GM19193 (cell line): ENCODE results near the gene BPIFB2.
A peak's percentile ranks its signal among the peaks of the same experiment; 100 is the strongest.

Experiments used
- POLR2A ChIP-seq: IDR thresholded peaks from 4 replicates; pipeline ENCODE4 v1.6.1; 2011; ENCODE audit not compliant: insufficient read depth, insufficient read length; ENCODE audit errors: extremely low read depth

BPIFB2 gene

DNA sequence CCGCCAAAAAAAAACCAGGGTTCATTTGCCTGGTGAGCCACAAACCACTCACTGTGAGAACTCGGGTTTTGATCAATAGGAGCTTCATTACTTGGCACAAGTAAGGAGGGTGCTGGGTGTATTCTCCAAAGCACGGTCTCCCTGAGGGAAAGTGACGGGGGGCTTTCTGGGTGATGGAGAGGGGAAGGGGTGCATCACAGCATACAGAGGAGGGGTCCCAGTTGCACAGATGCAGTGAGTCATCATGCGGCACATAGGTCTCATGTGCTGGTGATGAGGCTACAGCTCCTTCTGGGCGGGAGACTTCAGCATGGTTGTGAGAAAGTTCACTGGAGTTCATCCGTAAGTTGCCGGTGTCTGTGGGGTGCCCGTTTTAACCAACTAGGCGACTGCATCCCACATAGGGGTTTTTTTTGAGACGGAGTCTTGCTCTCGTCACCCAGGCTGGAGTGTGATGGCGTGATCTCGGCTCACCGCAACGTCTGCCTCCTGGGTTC is 39.5 kb upstream of the BPIFB2 start:
- TF ChIP-seq POLR2A, result no peak

- TF ChIP-seq POLR2A, result no peak
Measured at GRCh38 chr20:32968478-32969241, 38.8 kb upstream of the BPIFB2 start.

- TF ChIP-seq POLR2A, result no peak
Measured at GRCh38 chr20:32969356-32970114, 38.0 kb upstream of the BPIFB2 start.

- TF ChIP-seq POLR2A, result no peak
Measured at GRCh38 chr20:32970115-32970972, 37.2 kb upstream of the BPIFB2 start.

DNA sequence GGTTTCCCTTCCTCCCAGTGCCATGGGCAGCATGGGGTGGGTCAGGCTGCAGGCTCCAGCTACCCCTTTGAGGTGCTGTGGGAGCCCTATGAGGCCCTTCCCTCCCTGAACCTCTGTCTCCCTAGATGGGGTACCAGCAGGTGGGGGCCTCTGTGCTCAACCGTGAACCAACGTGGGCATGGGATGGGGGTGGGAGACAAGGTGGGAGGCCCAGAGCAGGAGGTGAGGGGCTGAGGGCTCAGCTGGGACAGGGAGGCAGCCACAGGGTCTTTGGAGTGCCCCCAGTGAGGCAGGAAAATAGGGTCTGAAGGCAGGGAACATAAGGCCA is 36.6 kb upstream of the BPIFB2 start:
- TF ChIP-seq POLR2A, result no peak

DNA sequence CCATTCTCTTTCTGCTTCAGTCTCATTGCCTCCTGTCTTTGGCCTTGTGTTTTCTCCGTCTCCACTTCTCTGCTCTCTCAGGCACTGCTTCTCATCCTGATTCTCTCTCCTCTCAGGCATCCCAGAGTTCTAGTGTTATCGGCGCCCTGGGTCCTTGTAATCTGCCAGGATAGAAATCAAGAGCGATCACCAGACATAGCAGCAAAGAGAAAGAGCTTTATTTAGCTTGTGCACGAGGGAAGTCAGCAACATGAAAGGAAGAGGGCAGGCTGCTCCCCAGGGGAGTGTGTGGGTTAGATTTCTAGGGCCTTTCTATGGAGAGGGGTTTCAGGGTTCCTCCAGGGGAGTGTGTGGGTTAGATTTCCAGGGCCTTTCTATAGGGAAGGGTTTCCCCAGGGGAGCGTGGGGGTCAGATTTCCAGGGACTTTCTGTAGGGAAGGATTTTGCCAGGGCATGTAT is 35.8 kb upstream of the BPIFB2 start:
- no peak for TF ChIP-seq POLR2A

DNA sequence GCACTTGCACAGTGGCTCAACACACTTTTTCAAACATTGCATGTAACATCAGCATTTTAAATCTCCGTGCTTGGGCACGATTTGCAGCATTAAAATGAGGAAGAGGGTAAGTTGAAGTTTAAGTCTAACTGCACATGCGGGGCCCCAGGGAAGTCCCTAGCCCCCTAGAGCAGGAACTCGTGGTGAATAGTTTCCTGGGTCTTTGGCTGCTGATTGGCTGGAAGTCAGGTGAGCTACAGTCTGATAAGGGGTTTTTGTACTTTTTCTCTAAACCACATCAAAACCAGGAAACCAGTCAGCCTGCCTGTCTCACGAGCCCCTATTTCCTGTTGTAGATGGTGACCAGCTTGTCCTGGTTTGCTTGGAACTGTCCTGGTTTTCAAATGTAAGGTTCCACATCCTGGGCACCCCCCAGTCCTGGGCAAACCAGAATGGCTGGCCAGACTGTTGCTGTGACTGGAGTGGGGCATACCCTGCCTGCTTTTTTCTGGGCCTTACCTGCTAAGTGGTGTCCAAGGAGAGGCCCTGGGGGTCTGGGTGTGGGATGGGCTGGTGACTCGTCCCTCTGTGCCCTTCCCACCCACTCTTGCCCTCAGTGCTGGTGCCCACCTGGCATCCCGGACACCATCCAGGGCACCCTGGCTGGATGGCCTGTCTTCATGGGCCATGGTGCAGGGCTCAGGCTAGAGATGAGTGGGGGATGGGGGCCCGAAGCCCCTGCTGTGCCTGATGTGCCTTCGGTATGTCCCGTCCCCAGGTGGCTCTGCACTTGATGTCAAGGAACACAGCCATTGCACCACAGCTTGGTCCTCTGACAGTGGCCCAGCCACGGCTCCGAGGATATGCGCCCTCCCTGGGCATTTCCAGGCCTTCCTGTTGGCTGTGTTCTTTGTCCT is 35.1 kb upstream of the BPIFB2 start:
- TF ChIP-seq POLR2A, result peak; percentile 21

- no peak for TF ChIP-seq POLR2A
Measured at GRCh38 chr20:32973077-32973717, 34.3 kb upstream of the BPIFB2 start.

GRCh38 chr20:32975698-32976674 is 31.5 kb upstream of the BPIFB2 start:
- TF ChIP-seq POLR2A, result no peak

- TF ChIP-seq POLR2A, result no peak
Measured at GRCh38 chr20:32976746-32977145, 30.8 kb upstream of the BPIFB2 start.

DNA sequence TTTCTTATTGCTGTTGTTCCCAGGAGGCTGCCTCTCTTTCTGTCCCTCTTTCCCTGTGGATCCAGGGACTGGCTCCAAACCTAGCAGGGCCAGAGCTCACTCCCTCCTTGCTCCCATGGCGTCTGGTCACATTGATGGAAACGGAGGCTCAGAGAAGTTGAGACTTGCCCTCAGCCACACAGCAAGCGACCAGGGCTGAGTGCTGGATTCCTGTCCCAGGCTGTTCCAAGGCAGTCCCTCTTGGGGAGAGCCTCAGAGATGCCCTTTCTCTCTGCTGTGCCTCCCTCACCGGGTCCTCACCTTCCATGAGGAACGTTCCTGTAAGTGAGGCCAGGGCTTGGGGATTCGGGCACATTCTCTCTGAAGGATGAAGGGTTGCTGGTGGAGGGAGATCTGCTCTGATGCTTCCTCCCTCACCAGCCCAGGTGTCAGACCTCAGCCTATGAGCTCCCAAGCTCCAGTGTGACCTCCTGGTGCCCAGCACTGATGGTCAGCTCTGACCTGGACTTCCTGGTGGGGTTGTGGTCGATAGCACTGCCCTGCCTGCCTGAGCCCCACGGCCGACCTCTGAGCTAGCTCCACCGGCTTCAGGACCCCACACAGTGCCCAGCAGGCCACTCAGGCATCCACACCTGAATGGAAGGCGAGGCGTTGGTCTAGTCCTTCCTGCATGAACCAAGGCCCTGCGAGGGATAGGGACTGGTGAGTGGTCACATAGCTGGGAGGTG is 30.1 kb upstream of the BPIFB2 start:
- TF ChIP-seq POLR2A, result no peak

DNA sequence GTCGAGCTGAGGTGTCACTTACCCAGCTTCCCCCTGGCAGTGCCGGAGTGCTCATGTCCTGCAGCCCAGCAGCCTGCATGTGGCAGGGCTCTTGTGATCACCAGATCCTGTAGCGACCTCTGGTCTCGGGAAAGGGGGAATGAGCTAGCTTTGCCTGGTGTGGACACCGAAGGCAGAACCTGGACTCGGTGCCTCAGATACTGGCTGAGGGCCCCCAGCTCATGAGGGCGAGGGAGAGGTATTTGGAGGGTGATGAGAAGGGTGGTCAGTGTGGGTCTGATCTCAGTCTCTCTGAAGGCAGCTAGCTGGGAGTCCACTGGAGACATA is 29.5 kb upstream of the BPIFB2 start:
- no peak for TF ChIP-seq POLR2A
